DOHH2 (cell line): ENCODE data around the gene HES2.

Experiments
- EZH2phosphoT487 ChIP-seq: fragments of 200-600 bp; sonication (generic); IDR thresholded peaks from 2 replicates; pipeline ENCODE4 v1.6.1; 2017; ENCODE audit warnings: borderline replicate concordance, mild to moderate bottlenecking, antibody characterized with exemption, low read length, moderate library complexity, mixed read lengths
- TF ChIP-seq, protein P1 (sequence below): fragments of 200-600 bp; sonication (generic); IDR thresholded peaks from one replicate; pipeline ENCODE4 v1.5.1; 2014; ENCODE audit warnings: antibody characterized with exemption, mild to moderate bottlenecking, low read depth, low read length; ENCODE audit not compliant: poor library complexity, severe bottlenecking

DNA sequence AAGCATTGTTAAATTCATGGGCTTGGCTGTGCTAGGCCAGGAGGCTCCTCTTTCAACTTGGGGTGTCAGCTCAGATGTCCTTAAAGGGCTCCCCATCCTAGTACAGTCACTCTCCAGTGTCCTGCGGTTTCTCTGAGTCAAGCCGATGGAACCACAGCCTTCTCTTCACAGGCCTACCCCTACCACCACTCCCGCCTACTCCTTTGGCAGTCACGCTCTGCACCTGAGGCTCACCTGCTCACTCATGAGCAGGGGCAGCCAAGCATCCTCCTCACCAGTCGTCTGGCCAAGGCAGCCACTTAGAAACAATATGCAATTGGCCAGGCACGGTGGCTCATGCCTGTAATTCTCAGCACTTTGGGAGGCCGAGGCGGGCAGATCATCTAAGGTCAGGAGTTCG lies 29.7 kb downstream of the HES2 start:
- TF ChIP-seq, protein P1, sequence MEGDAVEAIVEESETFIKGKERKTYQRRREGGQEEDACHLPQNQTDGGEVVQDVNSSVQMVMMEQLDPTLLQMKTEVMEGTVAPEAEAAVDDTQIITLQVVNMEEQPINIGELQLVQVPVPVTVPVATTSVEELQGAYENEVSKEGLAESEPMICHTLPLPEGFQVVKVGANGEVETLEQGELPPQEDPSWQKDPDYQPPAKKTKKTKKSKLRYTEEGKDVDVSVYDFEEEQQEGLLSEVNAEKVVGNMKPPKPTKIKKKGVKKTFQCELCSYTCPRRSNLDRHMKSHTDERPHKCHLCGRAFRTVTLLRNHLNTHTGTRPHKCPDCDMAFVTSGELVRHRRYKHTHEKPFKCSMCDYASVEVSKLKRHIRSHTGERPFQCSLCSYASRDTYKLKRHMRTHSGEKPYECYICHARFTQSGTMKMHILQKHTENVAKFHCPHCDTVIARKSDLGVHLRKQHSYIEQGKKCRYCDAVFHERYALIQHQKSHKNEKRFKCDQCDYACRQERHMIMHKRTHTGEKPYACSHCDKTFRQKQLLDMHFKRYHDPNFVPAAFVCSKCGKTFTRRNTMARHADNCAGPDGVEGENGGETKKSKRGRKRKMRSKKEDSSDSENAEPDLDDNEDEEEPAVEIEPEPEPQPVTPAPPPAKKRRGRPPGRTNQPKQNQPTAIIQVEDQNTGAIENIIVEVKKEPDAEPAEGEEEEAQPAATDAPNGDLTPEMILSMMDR, result no peak
- no peak for TF ChIP-seq EZH2phosphoT487
